C4-2B (cell line): Measurements from ENCODE around the gene SPOCK3.

Source experiments
- ZFX ChIP-seq: fragments of 450-650 bp; IDR thresholded peaks from 2 replicates; pipeline ENCODE4 v1.6.1; 2017
- TF ChIP-seq, protein P1 (sequence below): fragments of 450-650 bp; conservative IDR thresholded peaks from 2 replicates; pipeline ENCODE4 v1.5.1; 2017; ENCODE audit warnings: mild to moderate bottlenecking

DNA sequence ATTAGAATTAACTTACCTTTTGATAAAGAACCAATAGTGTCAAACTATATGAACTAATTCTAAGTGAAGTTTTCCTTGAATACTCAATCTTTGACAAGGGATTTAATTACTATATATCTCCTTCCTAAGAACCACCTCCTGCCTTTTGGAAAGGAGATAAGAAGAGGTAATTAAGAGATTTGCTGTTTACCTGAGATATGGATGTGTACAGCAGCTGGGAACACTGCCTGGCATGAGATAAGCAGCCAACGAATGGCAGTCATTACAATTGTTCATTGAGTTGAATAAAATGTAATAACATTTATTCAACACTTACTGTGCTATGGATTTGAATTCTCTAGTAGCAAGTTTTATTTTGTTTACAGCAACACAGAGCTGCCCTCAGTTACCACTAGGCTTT is 407.1 kb downstream of the SPOCK3 start:
- TF ChIP-seq, protein P1, sequence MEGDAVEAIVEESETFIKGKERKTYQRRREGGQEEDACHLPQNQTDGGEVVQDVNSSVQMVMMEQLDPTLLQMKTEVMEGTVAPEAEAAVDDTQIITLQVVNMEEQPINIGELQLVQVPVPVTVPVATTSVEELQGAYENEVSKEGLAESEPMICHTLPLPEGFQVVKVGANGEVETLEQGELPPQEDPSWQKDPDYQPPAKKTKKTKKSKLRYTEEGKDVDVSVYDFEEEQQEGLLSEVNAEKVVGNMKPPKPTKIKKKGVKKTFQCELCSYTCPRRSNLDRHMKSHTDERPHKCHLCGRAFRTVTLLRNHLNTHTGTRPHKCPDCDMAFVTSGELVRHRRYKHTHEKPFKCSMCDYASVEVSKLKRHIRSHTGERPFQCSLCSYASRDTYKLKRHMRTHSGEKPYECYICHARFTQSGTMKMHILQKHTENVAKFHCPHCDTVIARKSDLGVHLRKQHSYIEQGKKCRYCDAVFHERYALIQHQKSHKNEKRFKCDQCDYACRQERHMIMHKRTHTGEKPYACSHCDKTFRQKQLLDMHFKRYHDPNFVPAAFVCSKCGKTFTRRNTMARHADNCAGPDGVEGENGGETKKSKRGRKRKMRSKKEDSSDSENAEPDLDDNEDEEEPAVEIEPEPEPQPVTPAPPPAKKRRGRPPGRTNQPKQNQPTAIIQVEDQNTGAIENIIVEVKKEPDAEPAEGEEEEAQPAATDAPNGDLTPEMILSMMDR = no peak
- no peak for TF ChIP-seq ZFX
